Measurements from ENCODE around the gene GRIP2.

DNA sequence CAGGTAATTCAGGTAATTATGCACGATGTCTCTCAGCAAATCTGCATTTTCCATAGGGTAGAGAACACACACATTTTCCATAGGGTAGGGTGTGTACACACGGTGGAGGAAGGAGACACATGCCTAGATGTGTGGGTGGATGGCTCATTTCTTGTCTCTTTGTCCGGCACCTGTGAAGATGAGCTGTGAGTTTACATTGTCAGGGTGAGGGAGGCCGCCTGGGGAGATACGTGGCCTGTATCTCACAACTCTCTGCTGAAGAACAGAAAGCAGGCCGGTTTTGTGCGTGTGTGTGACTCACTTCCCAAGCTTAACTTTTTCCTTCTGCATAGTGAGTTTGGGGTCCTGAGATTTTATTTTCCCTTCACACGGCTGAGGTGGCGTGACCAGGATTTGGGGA is 77.4 kb downstream of the GRIP2 start:
- TF ChIP-seq CTCF (conservative IDR thresholded peaks at IDR 0.05; ENCODE audit: low read depth, low read length) (no peak), EZH2 (IDR thresholded peaks at IDR 0.05; ENCODE audit: borderline replicate concordance, low read depth, low read length, poor library complexity, severe bottlenecking) (no peak)
